Natural killer cell (primary cell): ENCODE results near the gene TMEM89. TPM values are rescaled to one million over a fixed set of nuclear protein-coding genes. Genes with fewer than 3 reads are reported as not detected.

ENCODE experiments used
- ATAC-seq, 3 donors: fragments of 150-1000 bp in 2 of 3; fragments of 200-7000 bp in 1 of 3; cut with Tn5 transposase; 1 replicate in 1 of 3; 2 replicates in 2 of 3; pipeline ENCODE4 v1.10.0; 2021; ENCODE audit warnings: mild to moderate bottlenecking in 2 of 3, moderate library complexity in 2 of 3
- DNase-seq, 2 donors: peaks; one replicate each; pipeline versions ENCODE4 v3.0.0 to v3.0.0-alpha.2; 2013 to 2021; ENCODE audit warnings: mixed read lengths in 1 of 2
- H3K27ac ChIP-seq: one replicate; pipeline ENCODE4 v1.5.1; 2013; ENCODE audit warnings: mild to moderate bottlenecking, low read length
- H3K27me3 ChIP-seq: one replicate; pipeline ENCODE4 v1.6.1; 2013; ENCODE audit warnings: low read length; ENCODE audit not compliant: control insufficient read depth, insufficient read depth
- H3K36me3 ChIP-seq: one replicate; pipeline ENCODE4 v1.6.1; 2013; ENCODE audit warnings: low read length; ENCODE audit not compliant: control insufficient read depth, insufficient read depth
- H3K4me1 ChIP-seq: one replicate; pipeline ENCODE4 v1.6.1; 2013; ENCODE audit warnings: low read length; ENCODE audit not compliant: control insufficient read depth, insufficient read depth
- H3K4me3 ChIP-seq: one replicate; pipeline ENCODE4 v1.5.1; 2013; ENCODE audit warnings: low read length
- H3K9me3 ChIP-seq: one replicate; pipeline ENCODE4 v1.6.1; 2013; ENCODE audit warnings: low read length; ENCODE audit not compliant: control insufficient read depth, insufficient read depth
- H3K27ac Mint-ChIP-seq, 2 donors: one replicate each; pipeline ENCODE4 v1.8.0; 2022; ENCODE audit warnings: mild to moderate bottlenecking in 2 of 2, mixed read lengths in 2 of 2, moderate library complexity in 1 of 2
- H3K27me3 Mint-ChIP-seq, 2 donors: one replicate each; pipeline ENCODE4 v1.8.0; 2022; ENCODE audit warnings: low read depth in 2 of 2, mixed read lengths in 2 of 2
- H3K36me3 Mint-ChIP-seq: one replicate; pipeline ENCODE4 v1.8.0; 2022; ENCODE audit warnings: mixed read lengths
- H3K4me1 Mint-ChIP-seq, 2 donors: one replicate each; pipeline ENCODE4 v1.8.0; 2022; ENCODE audit warnings: mixed read lengths in 2 of 2
- H3K4me3 Mint-ChIP-seq: one replicate; pipeline ENCODE4 v1.8.0; 2022; ENCODE audit warnings: mild to moderate bottlenecking, moderate library complexity, mixed read lengths
- H3K9me3 Mint-ChIP-seq, 2 donors: one replicate each; pipeline ENCODE4 v1.8.0; 2022; ENCODE audit warnings: mixed read lengths in 2 of 2
- CTCF ChIP-seq: fragments of 200-600 bp; IDR thresholded peaks from one replicate; pipeline ENCODE4 v1.8.0; 2022; ENCODE audit warnings: antibody characterized with exemption
- WGBS: methylation state at CpG from one replicate; pipeline ENCODE4 v1.1.7; 2013; ENCODE audit warnings: missing lambda C conversion rate; ENCODE audit not compliant: insufficient coverage; 5-methylcytosine and 5-hydroxymethylcytosine counted together
- intact Hi-C: fragments of 100-400 bp; cut with micrococcal nuclease; formaldehyde crosslinking; loops from one replicate; pipeline ENCODE4 v1.14.2; 2022
- total RNA-seq, 4 donors: library from RNA; stranded (reverse); fragments of 120-200 nt in 1 of 4; gene quantifications; one replicate each; pipeline versions ENCODE4 v1.2.3 to v1.2.4, GENCODE V29; 2013 to 2022

TMEM89 gene
- total RNA-seq, 3 donors from 2014 or later (not counting 1 experiment from before 2014, with no cell fraction given), result not detected

GRCh38 chr3:48581621-48582481, 39.7 kb downstream of the TMEM89 start:
- Histone ChIP-seq H3K36me3 (no peaks in the 10 kb centered on the region), H3K4me3 (no peak overlapping the region), H3K27me3 (no peaks in the 10 kb centered on the region), H3K4me1 (no peaks in the 10 kb centered on the region), H3K9me3 (no peaks in the 10 kb centered on the region), H3K27ac (no peak overlapping the region)
- ATAC-seq (no peak), DNase-seq (no peak)
- Mint-ChIP-seq H3K27me3 (no peaks in the 10 kb centered on the region), H3K36me3 (no peaks in the 10 kb centered on the region), H3K4me1 (no peaks in the 10 kb centered on the region), H3K4me3 (no peak overlapping the region), H3K27ac (no peak overlapping the region), H3K9me3 (no peaks in the 10 kb centered on the region)
- TF ChIP-seq CTCF, result no peak
- 88% methylated on average over 10 of the region's 14 CpGs for WGBS
- intact Hi-C loops, result no loop called here

- WGBS, result 81% methylated on average over 4 of the region's 4 CpGs
- intact Hi-C loops, result no loop called here
- no peak for ATAC-seq
Observed at GRCh38 chr3:48576647-48577046, 44.9 kb downstream of the TMEM89 start.

GRCh38 chr3:48575366-48575765, 46.2 kb downstream of the TMEM89 start:
- Histone ChIP-seq H3K36me3 (no peaks in the 10 kb centered on the region), H3K4me3 (no peak overlapping the region), H3K27me3 (no peaks in the 10 kb centered on the region), H3K4me1 (no peaks in the 10 kb centered on the region), H3K9me3 (no peaks in the 10 kb centered on the region), H3K27ac (no peak overlapping the region)
- Mint-ChIP-seq H3K36me3 (no peaks in the 10 kb centered on the region), H3K9me3 (no peaks in the 10 kb centered on the region), H3K4me3 (no peak overlapping the region), H3K27me3 (no peaks in the 10 kb centered on the region), H3K4me1 (no peaks in the 10 kb centered on the region), H3K27ac (no peak overlapping the region)
- ATAC-seq (no peak), DNase-seq (no peak)
- WGBS, result 86% methylated on average over 17 of the region's 17 CpGs
- no peak for TF ChIP-seq CTCF
- intact Hi-C loops, result no loop called here

More at GRCh38 chr3:48576647-48577046, 44.9 kb downstream of the TMEM89 start:
- H3K9me3 ChIP-seq, result no peaks in the 10 kb centered on the region
- no peaks in the 10 kb centered on the region for H3K27me3 ChIP-seq
- Mint-ChIP-seq H3K4me1 (no peaks in the 10 kb centered on the region), H3K36me3 (no peaks in the 10 kb centered on the region), H3K27ac (no peak overlapping the region), H3K27me3 (no peaks in the 10 kb centered on the region), H3K4me3 (no peak overlapping the region), H3K9me3 (no peaks in the 10 kb centered on the region)
- no peak overlapping the region for H3K4me3 ChIP-seq
- H3K4me1 ChIP-seq, result no peaks in the 10 kb centered on the region
- H3K36me3 ChIP-seq, result no peaks in the 10 kb centered on the region
- no peak for TF ChIP-seq CTCF
- no peak for DNase-seq
- no peak overlapping the region for H3K27ac ChIP-seq
